Measurements from ENCODE around the gene ZNF407. TPM values are rescaled to one million over a fixed set of nuclear protein-coding genes. Genes with fewer than 3 reads are reported as not detected.
A peak's percentile ranks its signal among the peaks of the same experiment; 100 is the strongest.

ZNF407 gene
- total RNA-seq, 2 experiments from 2014 or later = 23.2 to 24.7 TPM

DNA sequence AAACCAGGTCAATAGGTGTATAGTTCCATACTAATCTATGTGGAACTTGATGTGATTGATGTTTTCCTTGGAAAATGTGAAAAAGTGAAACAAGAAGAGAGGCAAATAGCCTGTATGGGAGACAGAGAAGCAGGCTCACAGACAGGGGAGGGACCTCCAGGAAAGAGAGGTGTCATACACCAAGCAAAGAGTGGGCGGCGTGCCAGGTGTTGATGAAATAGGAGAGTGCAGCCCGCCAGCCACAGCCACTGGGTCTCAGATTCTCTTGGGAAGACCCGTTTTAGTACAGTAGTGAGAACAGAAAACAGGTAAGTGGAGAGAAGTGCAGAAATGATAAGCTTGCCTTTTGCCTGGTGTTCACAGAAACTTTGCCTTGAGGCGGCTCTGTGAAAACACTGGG lies 301.9 kb downstream of the ZNF407 start:
- intact Hi-C loops (cut with DNase I, micrococcal nuclease) = loop anchor here (5.0 to 10.0 kb wide), 5 partner anchors 175 to 1445 kb away; no protein-coding TSS in a partner anchor
- H3K4me3 Mint-ChIP-seq = no peak overlapping the region
- H3K36me3 Mint-ChIP-seq (ENCODE audit: low read depth) = peaks cover 21% of the 10 kb centered on the region
- H3K27me3 Mint-ChIP-seq = no peaks in the 10 kb centered on the region
- no peak overlapping the region for H3K27ac ChIP-seq (ENCODE audit: low read depth in 1 of 2, low read length in 2 of 2)
- no peaks in the 10 kb centered on the region for H3K27me3 ChIP-seq (ENCODE audit: control insufficient read depth in 1 of 2, insufficient read depth in 2 of 2, low read length in 2 of 2)
- no peaks in the 10 kb centered on the region for H3K9me3 ChIP-seq (ENCODE audit: control insufficient read depth in 1 of 2, insufficient read depth in 1 of 2, low read length in 2 of 2)
- no peak for ATAC-seq (ENCODE audit: poor library complexity)
- H3K4me1 ChIP-seq (ENCODE audit: insufficient read depth, low read length) = no peaks in the 10 kb centered on the region
- no peaks in the 10 kb centered on the region for H3K9me3 Mint-ChIP-seq
- no peak for TF ChIP-seq CTCF (IDR thresholded peaks at IDR 0.05)
- H3K4me1 Mint-ChIP-seq (ENCODE audit: low read depth) = peaks cover 6% of the 10 kb centered on the region
- H3K36me3 ChIP-seq (ENCODE audit: insufficient read depth, low read length) = no peaks in the 10 kb centered on the region
- POLR2A ChIA-PET = no interaction called here
- CTCF ChIA-PET = no interaction called here
- no peak overlapping the region for H3K4me3 ChIP-seq (ENCODE audit: low read length)
- H3K27ac Mint-ChIP-seq = no peak overlapping the region
- DNase-seq = no peak

- H3K4me3 Mint-ChIP-seq = no peak overlapping the region
- ChIA-PET CTCF (interaction anchor here (1.4 kb wide), 1 partner anchor 15 kb away, joined by 3 read pairs; no protein-coding TSS in a partner anchor), POLR2A (no interaction called here)
- H3K27ac ChIP-seq (ENCODE audit: low read depth in 1 of 2, low read length in 2 of 2) = no peak overlapping the region
- H3K36me3 Mint-ChIP-seq (ENCODE audit: low read depth) = peaks cover 26% of the 10 kb centered on the region
- H3K27me3 ChIP-seq (ENCODE audit: control insufficient read depth in 1 of 2, insufficient read depth in 2 of 2, low read length in 2 of 2) = no peaks in the 10 kb centered on the region
- H3K9me3 ChIP-seq (ENCODE audit: control insufficient read depth in 1 of 2, insufficient read depth in 1 of 2, low read length in 2 of 2) = no peaks in the 10 kb centered on the region
- ATAC-seq (ENCODE audit: poor library complexity) (no peak), DNase-seq (peak in 2 of 14 experiments; percentile 8 to 14)
- H3K4me1 ChIP-seq (ENCODE audit: insufficient read depth, low read length) = no peaks in the 10 kb centered on the region
- intact Hi-C loops (cut with DNase I, micrococcal nuclease) = no loop called here
- no peaks in the 10 kb centered on the region for H3K9me3 Mint-ChIP-seq
- TF ChIP-seq CTCF (IDR thresholded peaks at IDR 0.05) = no peak
- no peak overlapping the region for H3K4me3 ChIP-seq (ENCODE audit: low read length)
- peaks cover 2% of the 10 kb centered on the region for H3K4me1 Mint-ChIP-seq (ENCODE audit: low read depth)
- no peaks in the 10 kb centered on the region for H3K27me3 Mint-ChIP-seq
- no peak overlapping the region for H3K27ac Mint-ChIP-seq
- no peaks in the 10 kb centered on the region for H3K36me3 ChIP-seq (ENCODE audit: insufficient read depth, low read length)
Measured at GRCh38 chr18:74901362-74902146, 303.9 kb downstream of the ZNF407 start.

DNA sequence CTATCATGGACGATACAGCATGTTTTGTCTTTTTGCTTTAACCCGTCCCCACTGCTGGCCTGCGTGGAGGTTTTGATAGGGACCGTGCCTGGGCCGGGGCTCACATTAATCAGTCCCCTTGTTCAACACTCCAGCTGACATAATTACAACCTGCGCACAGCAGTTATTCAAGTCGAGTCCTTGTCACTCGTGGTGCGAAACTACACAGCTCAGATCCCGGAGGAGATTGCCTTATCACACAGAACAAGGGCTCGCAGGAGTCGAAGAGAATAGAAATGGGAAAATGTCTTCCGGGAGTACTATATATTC lies 304.4 kb downstream of the ZNF407 start:
- no peak overlapping the region for H3K4me3 Mint-ChIP-seq
- no peaks in the 10 kb centered on the region for H3K9me3 ChIP-seq (ENCODE audit: control insufficient read depth in 1 of 2, insufficient read depth in 1 of 2, low read length in 2 of 2)
- CTCF ChIA-PET = interaction anchor here (1.4 kb wide), 1 partner anchor 16 kb away, joined by 3 read pairs; no protein-coding TSS in a partner anchor
- no peak for TF ChIP-seq CTCF (IDR thresholded peaks at IDR 0.05)
- no peak for ATAC-seq (ENCODE audit: poor library complexity)
- H3K4me1 Mint-ChIP-seq (ENCODE audit: low read depth) = no peaks in the 10 kb centered on the region
- peaks cover 3% of the 10 kb centered on the region for H3K36me3 ChIP-seq (ENCODE audit: insufficient read depth, low read length)
- H3K27me3 Mint-ChIP-seq = no peaks in the 10 kb centered on the region
- H3K27ac Mint-ChIP-seq = no peak overlapping the region
- no peak overlapping the region for H3K4me3 ChIP-seq (ENCODE audit: low read length)
- POLR2A ChIA-PET = no interaction called here
- no peaks in the 10 kb centered on the region for H3K9me3 Mint-ChIP-seq
- H3K27me3 ChIP-seq (ENCODE audit: control insufficient read depth in 1 of 2, insufficient read depth in 2 of 2, low read length in 2 of 2) = no peaks in the 10 kb centered on the region
- intact Hi-C loops (cut with DNase I, micrococcal nuclease) = no loop called here
- DNase-seq = no peak
- H3K4me1 ChIP-seq (ENCODE audit: insufficient read depth, low read length) = no peaks in the 10 kb centered on the region
- peaks cover 26% of the 10 kb centered on the region for H3K36me3 Mint-ChIP-seq (ENCODE audit: low read depth)
- H3K27ac ChIP-seq (ENCODE audit: low read depth in 1 of 2, low read length in 2 of 2) = no peak overlapping the region
